IPS-11a (cell line): ENCODE data around the gene SVIL.
"Not testable (repeated sequence)": the region's sequence is repeated elsewhere in the genome, so short reads cannot be mapped to it uniquely, and the experiment has no call there.

ENCODE experiments used
- H3K4me3 ChIP-seq: one replicate; pipeline ENCODE4 v1.5.1; 2013; ENCODE audit warnings: low read depth, low read length, control low read depth

The SVIL gene

DNA sequence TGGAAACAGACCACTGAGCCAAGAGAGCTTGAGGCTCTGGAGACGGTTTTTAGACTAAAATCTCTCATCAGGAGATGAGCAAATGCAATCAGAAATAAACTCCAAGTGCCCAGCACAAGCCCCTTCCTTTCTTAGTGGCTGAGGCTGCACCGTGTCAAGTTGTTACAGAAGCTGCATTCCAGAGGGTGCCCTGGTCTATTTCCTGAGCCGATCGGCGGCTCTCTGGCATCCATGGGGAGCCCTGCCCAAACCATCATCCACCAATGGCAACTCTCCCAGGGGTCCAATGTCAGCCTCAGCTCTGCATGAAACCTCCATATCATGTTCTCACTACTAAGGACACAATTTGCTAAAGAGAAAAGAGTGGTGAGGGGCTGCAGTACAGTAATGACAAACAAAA lies 89.6 kb downstream of the SVIL start:
- no peak overlapping the region for H3K4me3 ChIP-seq

DNA sequence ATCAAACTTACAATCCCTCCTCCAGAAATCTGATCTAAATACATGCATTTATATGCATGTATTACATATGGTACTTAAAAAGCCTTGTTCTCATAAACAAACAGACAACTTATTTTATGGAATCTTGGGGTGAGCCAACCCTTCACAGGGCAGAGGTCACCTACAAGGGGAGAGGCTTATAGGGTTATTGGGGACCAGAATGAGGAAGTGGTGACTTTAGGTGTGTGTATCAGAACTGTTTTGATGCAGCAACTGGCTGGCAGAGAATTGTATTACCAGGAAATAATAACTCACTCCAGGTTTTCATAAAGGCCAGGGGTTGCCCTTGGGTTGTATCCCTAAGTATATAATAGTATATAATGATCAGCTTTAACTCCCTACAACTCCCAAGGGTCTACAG lies 91.1 kb downstream of the SVIL start:
- no peak overlapping the region for H3K4me3 ChIP-seq

GRCh38 chr10:29542723-29543122 lies 92.0 kb downstream of the SVIL start:
- H3K4me3 ChIP-seq: no peak overlapping the region

- no peak overlapping the region for H3K4me3 ChIP-seq
Measured at GRCh38 chr10:29541422-29542210, 93.2 kb downstream of the SVIL start.

GRCh38 chr10:29540016-29540415 lies 94.8 kb downstream of the SVIL start:
- no peak overlapping the region for H3K4me3 ChIP-seq

DNA sequence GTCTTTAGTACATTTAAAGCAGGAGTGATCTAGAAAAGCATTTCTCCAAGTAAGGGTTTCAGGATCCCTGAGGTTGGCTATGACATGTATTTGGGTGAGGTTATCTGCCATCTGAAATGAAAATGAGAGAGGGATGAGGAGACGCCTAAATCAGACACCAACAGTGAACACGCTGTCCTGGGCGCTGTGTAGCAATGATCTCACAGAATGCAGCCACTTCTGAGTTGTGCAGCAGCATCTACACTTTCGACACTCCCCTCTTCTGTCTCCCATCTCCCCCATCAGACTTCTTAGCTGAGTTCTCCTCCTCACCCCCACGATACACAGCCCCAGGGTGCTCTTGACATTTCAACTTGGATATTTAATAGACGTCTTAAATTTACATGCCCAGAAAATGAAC lies 95.4 kb downstream of the SVIL start:
- no peak overlapping the region for H3K4me3 ChIP-seq

DNA sequence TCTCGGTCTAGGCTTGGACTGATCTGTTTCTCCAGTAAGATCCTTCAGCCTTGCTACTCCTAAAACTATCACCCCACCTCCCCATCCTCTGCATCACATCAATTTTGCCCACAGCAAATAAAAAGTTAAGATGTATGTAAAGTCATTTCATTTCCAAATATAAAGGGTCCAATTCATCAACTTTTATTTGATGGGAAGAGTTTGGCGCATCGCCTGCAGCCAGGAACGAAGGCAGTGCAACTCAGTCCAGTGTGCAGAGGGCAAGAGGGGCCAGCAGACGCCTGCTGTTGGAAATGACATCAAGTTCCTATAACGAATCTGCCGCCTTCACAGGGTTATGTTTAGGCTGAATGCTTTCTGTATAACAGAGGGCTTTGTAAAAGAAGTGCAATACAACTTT lies 97.0 kb downstream of the SVIL start:
- no peak overlapping the region for H3K4me3 ChIP-seq

- not testable (repeated sequence) for H3K4me3 ChIP-seq
Measured at GRCh38 chr10:29536691-29537090, 98.1 kb downstream of the SVIL start.

- no peak overlapping the region for H3K4me3 ChIP-seq
Measured at GRCh38 chr10:29535778-29536453, 98.9 kb downstream of the SVIL start.

GRCh38 chr10:29535012-29535777 lies 99.6 kb downstream of the SVIL start:
- H3K4me3 ChIP-seq: no peak overlapping the region

- no peak overlapping the region for H3K4me3 ChIP-seq
Measured at GRCh38 chr10:29534590-29534989, 100.2 kb downstream of the SVIL start.

- H3K4me3 ChIP-seq: no peak overlapping the region
Measured at GRCh38 chr10:29533696-29534285, 101.0 kb downstream of the SVIL start.

DNA sequence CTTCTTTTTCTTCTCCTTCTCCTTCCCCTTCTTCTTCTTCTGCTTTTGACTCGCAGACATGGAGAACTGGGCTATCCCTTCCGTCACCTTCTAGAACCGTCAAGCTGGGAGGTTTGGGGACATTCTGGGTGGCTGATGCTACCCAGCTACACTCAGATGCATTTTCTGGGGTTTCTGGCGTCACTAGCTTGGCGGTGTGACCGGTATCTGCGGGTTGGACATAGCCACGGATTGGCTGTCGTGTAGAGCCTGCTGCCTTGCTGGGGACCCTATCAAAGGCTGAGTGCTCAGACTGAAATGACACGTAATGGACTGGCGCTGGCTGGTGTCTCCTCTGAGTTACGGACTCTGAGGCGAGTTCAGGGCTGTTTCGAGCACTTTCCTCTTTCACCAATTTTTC lies 101.7 kb downstream of the SVIL start:
- no peak overlapping the region for H3K4me3 ChIP-seq

DNA sequence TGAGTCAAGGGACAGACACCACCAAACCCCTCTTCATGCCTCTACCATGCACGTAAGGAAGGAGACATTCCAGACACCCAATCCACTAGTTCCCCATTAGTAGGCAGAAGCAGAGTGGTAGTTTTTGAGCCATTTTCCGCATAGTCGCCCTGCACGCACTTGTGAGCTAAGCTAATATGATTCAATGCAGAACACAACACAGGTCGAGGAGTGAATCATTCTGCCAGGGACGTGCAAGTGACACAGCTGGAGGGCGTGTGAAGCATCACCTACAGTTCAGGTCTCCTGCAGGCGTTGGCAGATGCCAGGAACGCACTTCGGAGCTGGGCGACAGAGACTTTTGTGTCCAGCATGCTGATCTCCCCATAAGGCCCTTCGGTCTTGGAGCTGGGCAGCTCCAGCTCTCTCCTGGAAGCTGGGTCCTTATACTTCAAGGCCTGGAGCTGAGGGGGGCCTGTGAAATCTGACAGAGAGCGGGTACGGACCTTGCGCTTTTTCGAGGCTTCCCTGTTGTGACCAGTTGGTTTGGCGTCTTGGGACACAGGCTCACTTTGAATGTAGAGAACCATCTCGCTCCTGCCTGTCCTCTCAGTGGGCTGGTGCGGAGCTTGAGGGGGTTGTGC lies 102.4 kb downstream of the SVIL start:
- no peak overlapping the region for H3K4me3 ChIP-seq

DNA sequence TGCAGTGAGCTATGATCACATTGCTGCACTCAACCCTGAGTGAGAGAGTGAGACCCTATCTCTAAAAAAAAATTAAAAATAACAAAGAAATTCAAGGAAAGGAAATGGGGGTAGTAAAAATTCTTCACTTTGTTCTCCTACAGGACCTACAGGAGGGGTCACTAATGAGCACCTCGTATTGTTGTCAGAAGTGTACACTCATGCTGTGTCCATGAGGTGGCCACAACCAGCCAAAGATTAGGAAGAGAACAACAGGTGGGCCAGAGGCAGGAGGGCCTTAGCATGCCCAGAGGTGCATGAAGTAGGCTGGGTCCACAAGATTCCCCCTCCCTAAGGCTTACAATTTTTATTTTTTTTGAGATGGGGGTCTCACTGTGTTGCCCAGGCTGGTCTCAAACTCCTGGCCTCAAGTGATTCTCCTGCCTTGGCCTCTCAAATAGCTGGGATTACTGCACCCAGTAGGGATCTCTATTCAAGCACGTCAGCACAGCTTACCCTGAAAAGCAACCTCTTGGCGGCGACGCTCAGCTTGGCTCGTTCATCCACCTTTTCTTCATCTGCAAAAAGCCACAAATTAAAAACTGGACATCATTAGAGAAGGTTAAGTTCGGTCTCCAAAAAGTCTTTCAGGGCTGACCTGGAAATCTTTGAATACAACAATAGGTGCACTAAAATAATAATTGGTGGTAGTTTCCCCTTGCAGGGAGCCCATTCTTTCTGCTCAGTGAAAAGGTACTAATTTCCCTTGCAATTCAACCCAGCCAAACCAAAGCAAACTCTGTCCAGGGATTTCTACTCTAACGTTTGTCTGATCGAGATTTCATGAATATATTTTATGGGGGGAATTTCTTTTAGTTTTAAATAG lies 104.4 kb downstream of the SVIL start:
- no peak overlapping the region for H3K4me3 ChIP-seq

DNA sequence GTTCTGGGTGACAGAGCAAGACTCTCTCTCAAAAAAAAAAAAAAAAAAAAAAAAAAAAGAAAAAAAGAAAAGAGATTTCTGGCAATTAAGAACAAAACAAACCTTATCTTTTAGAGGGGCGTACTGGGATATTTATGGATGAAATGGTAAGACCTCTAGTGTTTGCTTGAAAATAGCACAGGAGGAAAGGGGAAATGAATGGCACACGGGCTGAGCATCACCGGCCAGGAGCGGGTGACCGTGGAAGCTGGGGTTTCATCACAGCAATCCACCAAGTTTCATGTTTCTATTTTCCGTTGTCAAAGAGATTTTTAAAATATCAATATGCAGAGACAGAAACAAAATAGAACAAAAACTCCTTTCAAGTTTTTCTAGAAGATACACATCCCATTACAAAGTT lies 105.6 kb downstream of the SVIL start:
- H3K4me3 ChIP-seq: no peak overlapping the region

- H3K4me3 ChIP-seq: no peak overlapping the region
Measured at GRCh38 chr10:29525762-29526161, 109.0 kb downstream of the SVIL start.

DNA sequence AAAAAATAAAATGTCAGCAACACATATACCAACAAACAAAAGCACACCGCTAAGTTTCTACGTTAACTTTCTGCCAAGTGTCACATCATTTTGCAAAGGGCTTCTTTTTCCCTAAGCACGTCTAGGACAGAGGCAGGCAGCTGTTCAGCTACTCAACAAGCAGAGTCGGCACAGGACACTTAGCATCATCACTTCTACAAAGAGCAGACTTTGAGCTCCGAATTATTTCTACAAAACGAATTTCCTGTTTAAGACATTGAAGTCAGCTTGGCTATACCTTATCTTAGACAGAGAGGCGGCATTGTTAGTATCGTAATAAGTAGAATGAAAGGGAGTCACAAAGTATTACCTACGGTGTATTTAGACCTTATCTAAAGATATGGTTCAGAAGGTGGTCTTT lies 110.1 kb downstream of the SVIL start:
- H3K4me3 ChIP-seq: no peak overlapping the region

- H3K4me3 ChIP-seq: no peak overlapping the region
Measured at GRCh38 chr10:29524294-29524693, 110.5 kb downstream of the SVIL start.

DNA sequence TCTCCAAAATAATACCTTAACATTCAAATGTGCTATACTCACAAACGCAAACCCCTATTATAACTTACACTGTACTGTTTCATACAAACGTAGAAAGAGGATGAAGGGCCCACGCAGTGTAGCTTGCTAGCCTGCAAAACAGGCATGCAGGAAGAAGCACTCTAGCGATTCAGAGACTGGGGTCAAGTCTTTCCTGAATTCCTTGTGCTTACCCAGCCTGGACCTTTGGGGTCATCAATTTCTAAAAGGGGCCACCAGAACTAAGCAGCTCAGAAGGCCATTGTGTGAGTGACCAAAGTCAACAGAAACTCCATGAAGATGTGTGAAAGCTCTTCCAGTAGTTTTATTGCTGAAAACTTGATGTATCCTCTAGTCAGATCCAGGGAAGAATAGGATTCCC lies 111.9 kb downstream of the SVIL start:
- no peak overlapping the region for H3K4me3 ChIP-seq
